HG03342 (cell line): ENCODE results near the gene MTFP1.
"Not testable (repeated sequence)": the region's sequence is repeated elsewhere in the genome, so short reads cannot be mapped to it uniquely, and the experiment has no call there.

Experiments
- ATAC-seq: cut with Tn5 transposase; IDR thresholded peaks from one replicate; pipeline ENCODE4 v1.9.1; 2021; ENCODE audit warnings: mild to moderate bottlenecking, moderate library complexity; ENCODE audit not compliant: unreplicated experiment

Gene MTFP1

GRCh38 chr22:30401024-30401423 is 24.5 kb upstream of the MTFP1 start:
- ATAC-seq, result not testable (repeated sequence)

DNA sequence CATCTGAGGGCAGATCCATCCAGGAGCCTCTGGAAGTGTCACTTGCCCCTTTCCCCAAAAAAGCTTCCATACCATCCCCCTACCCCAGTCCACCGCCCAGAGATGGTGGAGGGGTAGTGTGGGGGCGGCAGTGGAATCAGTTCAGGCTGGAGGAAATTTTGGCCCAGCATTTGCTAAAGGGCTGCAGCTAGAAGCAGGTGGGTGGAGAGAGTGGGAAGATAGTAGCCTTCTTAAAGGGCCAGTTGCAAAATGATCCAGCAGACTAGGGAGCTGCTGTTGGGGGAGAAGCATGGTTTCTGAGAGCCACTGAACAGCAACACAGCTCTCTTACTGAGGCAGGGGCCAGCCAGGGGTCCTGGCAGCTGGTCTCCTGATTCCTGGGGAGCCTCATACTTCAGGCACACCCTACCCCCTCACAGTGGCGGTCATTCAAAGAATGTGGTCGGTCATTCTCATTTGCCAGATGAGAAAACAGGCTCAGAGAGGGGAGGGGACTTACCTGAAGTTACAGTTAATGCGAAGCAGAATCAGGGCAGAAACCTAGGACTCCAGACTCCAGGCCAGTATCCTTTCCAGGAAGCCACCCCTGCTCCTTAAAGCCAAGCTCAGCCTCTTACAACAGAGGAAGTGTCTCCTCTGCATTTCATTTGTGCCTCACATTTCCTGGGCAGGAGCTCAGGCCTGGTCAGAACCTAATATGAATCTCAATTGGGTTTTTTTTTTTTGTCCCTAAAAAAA is 23.4 kb upstream of the MTFP1 start:
- no peak for ATAC-seq

DNA sequence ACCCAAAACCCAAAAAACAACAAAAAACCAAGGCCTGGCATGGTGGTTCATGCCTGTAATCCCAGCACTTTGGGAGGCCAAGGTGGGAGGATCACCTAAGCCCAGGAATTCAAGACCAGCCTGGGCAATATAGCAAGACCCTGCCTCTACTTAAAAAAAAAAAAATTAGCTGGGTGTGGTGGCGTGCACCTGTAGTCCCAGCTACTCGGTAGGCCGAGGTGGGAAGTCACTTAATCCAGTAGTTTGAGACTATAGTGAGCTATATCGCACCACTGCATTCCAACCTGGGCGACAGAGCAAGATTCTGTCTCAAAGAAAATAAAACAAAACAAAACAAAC is 22.8 kb upstream of the MTFP1 start:
- ATAC-seq, result not testable (repeated sequence)

DNA sequence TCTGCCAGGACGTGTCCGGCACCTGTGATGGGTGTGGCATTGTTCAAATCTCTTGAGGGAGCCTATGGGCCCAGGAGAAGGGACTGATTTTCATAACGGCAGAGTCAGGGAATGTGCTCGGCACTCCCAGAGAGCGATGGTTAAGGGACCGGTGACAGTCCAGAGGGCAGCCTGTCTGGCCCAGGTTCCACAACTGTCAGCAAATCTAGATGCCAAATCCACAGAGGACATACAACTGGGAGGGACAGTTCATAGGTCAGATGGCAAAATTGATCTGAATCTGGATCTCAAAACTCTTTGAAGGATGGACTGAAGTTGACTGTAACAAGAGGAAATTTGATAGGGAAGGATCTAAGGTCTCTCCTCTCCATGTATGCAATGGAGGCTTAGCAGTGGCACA is 21.3 kb upstream of the MTFP1 start:
- ATAC-seq, result no peak

- ATAC-seq, result no peak
Measured at GRCh38 chr22:30405731-30406130, 19.8 kb upstream of the MTFP1 start.

- ATAC-seq, result no peak
Measured at GRCh38 chr22:30406400-30406799, 19.2 kb upstream of the MTFP1 start.

DNA sequence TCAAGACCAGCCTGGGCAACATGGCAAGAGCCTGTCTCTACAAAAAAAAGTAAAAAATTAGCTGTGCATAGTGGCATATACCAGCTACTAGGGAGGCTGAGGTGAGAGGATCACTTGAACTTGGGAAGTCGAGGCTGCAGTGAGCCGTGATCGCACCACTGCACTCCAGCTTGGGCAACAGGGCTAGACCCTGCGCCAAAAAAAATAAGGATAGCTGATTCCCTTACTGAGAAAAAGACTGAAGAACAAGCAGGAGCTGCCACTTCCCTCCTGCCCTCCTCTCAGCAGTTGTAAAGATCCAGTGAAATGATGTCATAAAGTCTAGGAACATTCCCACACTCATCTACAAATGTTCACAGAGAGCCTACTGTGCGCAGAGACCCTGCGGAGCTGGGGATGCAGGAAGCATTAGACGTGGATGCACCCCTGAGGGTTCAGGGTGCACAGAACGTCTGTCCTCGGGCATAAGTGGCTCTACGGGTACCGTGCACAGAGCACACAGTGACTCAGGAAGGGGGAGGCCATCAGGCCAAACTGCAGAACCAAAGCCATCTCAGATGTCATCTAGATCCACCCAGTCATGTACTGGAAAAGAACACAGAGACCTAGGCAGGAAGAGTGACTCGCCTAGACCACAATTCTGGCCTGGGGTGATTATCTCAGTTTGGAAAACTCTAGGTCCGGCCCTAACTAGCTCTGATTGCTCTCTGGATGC is 17.0 kb upstream of the MTFP1 start:
- ATAC-seq, result no peak

GRCh38 chr22:30411780-30412179 is 13.8 kb upstream of the MTFP1 start:
- no peak for ATAC-seq

DNA sequence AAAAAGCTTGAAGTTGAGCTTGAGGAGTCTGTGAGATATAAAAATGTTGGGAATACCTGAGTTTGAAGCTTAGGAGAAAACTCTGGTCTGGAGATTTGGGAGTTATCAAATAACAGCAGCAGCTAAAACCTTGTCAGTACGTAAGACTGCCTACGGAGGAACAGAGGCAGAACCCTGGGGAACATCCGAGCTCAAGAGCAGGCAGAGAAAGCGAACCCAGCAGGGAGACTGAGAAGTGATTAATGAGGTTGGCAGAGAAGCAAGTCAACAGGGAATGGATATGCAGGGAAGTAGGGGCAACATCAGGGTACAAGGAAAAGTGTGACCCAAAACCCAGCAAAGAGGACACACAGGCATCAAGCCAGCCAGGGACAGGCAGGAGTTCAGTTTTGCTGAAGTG is 12.6 kb upstream of the MTFP1 start:
- ATAC-seq, result no peak

GRCh38 chr22:30413745-30414524 is 11.6 kb upstream of the MTFP1 start:
- ATAC-seq, result no peak

DNA sequence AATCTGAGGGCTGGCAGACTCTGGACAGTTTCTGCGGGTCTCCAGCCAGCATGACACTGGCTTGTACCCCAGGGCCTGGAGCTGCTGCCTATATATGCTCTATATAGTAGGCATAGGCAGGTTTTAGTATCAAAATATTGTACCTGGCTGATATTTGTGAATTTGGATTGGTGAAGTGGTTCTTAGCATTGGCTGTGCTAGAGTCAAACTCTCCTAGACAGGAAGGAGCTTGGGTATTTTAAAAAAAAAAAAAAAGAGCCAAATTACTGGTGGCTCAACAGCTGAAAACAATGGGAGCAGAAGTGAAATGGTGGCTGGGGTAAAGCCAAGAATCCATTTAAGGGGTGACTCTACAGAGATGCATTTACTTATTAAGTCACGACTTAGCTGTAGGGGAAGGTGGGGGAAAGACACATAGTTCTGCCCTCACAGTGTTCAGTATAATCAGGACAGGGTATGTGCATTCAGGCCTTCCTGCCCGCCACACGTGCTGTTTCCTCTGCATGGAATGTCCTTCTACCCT is 11.0 kb upstream of the MTFP1 start:
- ATAC-seq, result no peak

GRCh38 chr22:30416403-30416802 is 9.2 kb upstream of the MTFP1 start:
- ATAC-seq, result no peak

DNA sequence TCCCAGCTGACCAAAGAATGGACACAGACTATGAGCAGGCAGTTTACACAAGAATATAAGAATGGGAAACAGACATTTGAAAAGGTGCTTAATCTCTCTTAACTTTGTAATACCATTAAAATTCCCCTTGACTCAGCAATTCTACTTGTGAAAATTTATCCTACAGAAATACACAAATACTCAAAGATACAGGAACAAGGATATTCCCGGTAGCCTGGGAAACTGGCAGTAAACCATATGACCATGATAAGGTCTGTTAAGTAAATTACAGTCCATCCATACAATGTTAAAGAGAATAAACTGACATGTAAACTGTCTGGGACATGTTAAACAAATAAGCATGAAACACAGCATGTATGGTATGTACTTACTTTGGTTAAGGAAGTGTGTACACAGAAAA is 8.7 kb upstream of the MTFP1 start:
- no peak for ATAC-seq

- ATAC-seq, result no peak
Measured at GRCh38 chr22:30420347-30421125, 5.0 kb upstream of the MTFP1 start.

DNA sequence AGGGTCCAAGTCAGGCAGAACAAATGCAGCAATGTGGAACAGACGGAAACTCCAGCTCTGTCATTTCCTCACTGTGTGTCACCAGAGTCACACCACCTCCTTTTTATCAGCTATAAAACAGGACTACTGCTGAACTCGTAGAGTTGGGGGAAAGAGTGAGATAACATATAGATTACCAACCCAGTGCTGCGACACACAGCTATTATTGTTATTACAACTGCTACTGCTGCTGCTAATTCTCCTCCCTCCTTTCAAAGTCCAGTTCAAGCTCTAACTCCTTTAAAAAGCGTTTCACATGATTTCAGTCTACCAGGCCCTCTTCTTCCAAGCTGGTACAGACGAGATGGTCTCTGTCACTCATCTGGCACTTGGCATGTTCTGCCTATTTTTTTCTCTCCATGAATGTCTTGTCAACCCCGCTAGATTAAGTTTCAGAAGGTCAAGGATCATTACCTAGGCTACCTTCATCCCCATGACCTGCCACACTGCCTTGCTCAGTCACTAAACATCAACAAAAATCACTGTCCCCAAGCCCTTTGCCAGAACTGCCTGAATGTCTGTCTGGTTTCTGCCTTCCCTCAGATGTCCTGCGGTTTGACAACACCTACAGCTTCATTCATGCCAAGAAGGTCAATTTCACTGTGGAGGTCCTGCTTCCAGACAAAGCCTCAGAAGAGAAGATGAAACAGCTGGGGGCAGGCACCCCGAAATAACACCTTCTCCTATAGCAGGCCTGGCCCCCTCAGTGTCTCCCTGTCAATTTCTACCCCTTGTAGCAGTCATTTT is 3.7 kb upstream of the MTFP1 start:
- no peak for ATAC-seq

- no peak for ATAC-seq
Measured at GRCh38 chr22:30422481-30423300, 2.9 kb upstream of the MTFP1 start.

DNA sequence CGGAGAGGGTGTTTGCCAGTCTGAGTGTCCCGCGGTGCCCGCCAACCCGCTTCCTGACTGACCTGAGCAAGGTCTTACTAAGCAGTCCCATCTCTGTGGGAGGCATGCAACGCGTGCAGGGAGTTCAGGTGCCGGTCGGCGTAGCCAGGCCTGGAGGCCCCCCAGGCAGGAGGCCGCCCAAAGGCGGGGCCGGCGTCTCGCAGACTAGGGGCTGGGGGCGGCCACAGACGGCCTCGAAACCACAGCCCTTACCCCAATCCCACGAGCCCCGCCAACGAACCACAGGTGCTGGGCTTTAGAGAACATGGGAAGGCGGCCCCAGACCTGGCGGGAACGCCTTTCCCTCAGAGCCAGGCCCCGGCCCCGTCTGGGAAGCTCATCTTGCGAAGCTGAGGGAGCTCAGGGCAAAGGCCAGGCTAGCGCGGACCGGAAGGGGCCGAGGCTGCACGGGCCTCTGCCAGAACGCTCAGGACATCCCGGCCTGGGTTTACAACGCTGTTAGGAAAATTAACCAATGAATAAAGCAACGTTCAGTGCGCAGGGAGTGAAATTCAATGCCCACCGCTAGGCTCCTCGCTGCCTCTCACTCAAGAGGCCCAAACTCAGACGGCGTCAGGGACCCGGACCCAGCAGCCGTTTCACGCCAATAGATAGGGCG is 2.1 kb upstream of the MTFP1 start:
- peak; percentile 24 for ATAC-seq

DNA sequence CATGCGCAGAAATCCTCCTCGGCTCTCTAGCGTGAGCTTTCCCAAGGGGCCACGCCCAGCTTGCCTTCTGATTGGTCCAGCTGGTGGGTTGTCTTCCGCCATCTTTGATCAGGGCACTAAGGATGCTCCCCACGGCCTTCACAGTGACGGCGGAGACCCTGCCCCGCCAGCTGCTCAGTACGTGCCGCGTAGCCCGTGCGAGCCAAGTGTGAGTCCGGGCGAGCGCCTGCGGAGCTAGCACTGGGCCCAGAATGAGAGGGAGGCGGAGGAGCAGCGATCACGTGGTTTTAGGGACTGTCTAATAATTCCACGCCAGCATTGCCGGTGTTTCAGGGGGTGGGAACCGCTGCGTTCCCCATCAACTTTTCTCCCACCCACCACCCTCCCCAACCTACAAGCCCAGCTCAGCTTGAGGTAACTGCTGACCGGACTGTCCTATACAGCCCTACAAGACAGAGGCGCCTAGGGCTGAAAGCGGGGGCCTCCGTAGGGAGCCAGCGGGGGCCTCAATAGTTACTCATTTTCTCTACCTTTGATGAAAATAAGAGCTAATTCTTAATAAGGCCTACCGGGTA is 1.5 kb upstream of the MTFP1 start:
- peak; percentile 79 for ATAC-seq
